Activated T-cell treated with anti-CD3 and anti-CD28 coated beads, Interleukin-2, amount 50 U/mL, for 1 hour (primary cell): ENCODE results near the gene RBM28.
A peak's percentile ranks its signal among the peaks of the same experiment; 100 is the strongest.

Experiments used
- DNase-seq: peaks from one replicate; pipeline ENCODE4 v3.0.0-alpha.2; 2020

Gene RBM28, protein sequence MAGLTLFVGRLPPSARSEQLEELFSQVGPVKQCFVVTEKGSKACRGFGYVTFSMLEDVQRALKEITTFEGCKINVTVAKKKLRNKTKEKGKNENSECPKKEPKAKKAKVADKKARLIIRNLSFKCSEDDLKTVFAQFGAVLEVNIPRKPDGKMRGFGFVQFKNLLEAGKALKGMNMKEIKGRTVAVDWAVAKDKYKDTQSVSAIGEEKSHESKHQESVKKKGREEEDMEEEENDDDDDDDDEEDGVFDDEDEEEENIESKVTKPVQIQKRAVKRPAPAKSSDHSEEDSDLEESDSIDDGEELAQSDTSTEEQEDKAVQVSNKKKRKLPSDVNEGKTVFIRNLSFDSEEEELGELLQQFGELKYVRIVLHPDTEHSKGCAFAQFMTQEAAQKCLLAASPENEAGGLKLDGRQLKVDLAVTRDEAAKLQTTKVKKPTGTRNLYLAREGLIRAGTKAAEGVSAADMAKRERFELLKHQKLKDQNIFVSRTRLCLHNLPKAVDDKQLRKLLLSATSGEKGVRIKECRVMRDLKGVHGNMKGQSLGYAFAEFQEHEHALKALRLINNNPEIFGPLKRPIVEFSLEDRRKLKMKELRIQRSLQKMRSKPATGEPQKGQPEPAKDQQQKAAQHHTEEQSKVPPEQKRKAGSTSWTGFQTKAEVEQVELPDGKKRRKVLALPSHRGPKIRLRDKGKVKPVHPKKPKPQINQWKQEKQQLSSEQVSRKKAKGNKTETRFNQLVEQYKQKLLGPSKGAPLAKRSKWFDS

GRCh38 chr7:128343554-128344430 is at the start of gene RBM28:
TSS of gene RBM28 (minus strand) at chr7:128343908. CDS start at chr7:128343793, 115 bp downstream.
- peak; percentile 87 for DNase-seq

- DNase-seq = no peak
Measured at GRCh38 chr7:128392446-128393327, 49.0 kb upstream of the RBM28 start.

DNA sequence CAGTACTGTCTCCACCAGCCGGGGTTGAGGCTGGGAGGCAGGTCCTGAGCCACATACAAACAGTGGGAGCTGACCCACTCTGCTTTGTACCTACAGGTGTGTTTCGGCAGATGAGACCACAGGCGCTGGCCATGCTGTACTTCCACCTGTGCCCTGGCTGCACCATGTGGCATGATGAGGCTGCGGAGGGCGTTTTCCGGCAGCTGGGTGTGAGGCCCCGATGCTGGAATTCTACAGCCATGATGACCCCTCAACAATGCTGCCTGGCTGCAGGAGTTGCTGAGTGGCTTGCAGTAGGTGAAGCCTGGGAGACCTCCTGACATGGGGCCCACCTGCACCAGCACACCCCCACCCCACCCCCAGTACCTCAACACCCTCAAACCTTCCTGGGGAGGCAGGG is 48.1 kb upstream of the RBM28 start:
- no peak for DNase-seq

GRCh38 chr7:128390871-128391565 is 47.3 kb upstream of the RBM28 start:
- no peak for DNase-seq

GRCh38 chr7:128389618-128390329 is 46.1 kb upstream of the RBM28 start:
- DNase-seq = no peak

DNA sequence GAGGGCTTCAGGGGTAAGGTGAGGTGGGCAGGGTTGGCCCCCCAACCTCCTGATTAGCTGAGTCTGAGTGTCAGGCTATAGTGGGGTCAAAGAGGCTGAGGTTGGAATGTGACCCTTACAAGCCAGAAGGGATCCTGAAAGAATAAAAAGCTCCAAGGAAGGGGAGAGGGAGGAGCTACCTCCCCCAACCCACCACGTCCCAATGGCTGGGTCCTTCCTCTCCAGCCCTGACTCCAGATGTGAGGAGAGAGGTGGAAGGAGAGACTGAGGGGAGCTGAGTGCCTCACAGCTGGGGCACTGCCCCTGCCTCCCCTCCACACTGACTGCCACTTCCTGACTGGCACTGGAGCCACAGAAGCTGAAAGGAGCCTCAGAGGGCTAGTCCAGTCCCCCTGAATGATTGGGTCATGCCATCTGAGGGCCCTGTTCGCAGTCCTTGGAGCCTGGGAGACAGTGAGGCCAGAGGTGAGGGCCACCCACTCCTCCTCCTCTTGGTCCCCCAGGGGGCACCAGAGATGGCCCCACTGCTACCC is 45.4 kb upstream of the RBM28 start:
- DNase-seq = no peak

GRCh38 chr7:128388145-128388485 is 44.4 kb upstream of the RBM28 start:
- DNase-seq = no peak

DNA sequence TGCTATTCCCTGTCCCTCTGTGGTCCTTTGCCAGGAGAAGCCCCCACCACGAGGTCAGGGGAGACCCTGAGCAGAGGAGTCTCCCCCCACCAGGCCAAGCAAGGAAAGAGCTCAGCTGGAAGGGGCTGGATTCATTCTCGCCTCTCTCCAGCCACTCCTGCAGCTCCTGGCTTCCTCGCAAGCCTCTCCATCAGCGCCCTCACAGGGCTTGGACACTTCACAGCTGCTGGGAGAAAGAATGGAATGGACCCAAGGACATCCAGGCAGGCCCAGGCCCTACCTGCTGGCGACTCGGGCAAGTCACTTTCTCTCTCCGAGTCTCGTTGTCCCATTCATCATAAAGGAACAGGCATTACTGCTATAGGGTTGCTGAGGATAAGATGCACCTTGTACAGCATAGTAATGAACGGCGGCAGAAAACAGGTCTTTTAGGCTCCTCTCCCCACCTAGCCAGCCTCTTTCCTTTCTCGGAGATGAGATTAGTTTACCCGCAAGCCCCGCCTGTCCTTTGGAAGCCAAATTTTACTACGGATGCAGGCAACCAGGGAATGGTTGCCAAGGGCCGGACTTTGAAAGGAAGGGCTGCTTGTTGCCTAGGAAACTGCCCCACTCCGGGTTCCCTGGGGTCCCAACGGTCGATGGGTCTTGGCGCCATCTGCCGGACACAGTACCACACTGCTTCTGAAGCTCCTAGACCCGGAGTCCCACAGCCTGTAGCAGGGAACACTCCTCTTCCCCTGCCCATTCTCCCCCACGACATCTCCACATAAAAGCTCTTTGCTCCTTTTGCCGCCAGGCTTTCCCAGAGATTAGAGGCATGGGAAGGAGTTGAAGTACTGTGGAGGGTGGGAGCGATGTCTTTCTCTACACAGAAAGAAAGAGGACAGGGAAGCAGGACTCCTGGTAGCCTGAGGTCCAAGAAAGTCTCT is 43.8 kb upstream of the RBM28 start:
- DNase-seq = peak; percentile 72

- no peak for DNase-seq
Measured at GRCh38 chr7:128385988-128386925, 42.5 kb upstream of the RBM28 start.

DNA sequence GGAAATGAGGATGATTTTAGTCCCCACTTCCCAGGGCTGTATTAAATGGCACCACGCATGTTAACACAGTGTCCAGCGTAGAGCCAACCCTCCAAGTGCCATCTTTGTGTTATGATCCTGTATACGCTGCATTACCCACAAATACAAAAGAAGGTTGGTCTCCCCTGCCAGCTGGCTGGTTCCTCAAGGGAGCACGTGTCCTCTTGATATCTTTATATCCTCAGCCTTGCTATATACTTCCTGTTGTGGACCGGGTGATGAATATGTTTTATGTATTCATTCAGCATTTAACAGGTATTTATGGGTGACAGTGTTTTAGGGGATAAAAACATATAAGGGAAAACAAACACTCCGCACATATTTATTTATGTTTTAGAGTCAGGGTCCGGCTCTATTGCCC is 41.0 kb upstream of the RBM28 start:
- no peak for DNase-seq

- DNase-seq = no peak
Measured at GRCh38 chr7:128383776-128384175, 40.1 kb upstream of the RBM28 start.

- peak; percentile 32 for DNase-seq
Measured at GRCh38 chr7:128381161-128381821, 37.6 kb upstream of the RBM28 start.

- DNase-seq = no peak
Measured at GRCh38 chr7:128380483-128381106, 36.9 kb upstream of the RBM28 start.

- DNase-seq = no peak
Measured at GRCh38 chr7:128379900-128380479, 36.3 kb upstream of the RBM28 start.

GRCh38 chr7:128378637-128379036 is 34.9 kb upstream of the RBM28 start:
- no peak for DNase-seq

DNA sequence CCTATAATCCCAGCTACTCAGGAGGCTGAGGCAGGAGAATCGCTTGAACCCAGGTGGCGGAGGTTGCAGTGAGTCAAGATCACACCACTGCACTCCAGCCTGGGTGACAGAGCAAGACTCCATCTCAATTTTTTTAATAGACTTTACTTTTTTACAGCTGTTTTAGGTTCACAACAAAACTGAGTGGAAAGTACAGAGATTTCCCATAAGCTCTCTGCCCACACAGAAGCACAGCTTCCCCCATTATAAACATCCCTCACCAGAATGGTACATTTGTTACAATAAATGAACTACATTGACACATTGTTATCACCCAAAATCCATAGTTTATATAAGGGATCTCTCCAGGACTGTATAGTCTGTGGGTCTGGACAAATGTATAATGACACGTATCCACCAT is 32.4 kb upstream of the RBM28 start:
- no peak for DNase-seq

GRCh38 chr7:128374041-128374440 is 30.3 kb upstream of the RBM28 start:
- DNase-seq = no peak
